VCaP (cell line): ENCODE data around the gene LSMEM2.

ENCODE experiments used
- H3K27ac ChIP-seq: fragments of 450-650 bp; 2 replicates; pipeline ENCODE4 v1.5.1; 2017
- CTCF ChIP-seq: fragments of 450-650 bp; conservative IDR thresholded peaks from 2 replicates; pipeline ENCODE4 v1.5.1; 2017; ENCODE audit warnings: mild to moderate bottlenecking, moderate library complexity

LSMEM2 gene

DNA sequence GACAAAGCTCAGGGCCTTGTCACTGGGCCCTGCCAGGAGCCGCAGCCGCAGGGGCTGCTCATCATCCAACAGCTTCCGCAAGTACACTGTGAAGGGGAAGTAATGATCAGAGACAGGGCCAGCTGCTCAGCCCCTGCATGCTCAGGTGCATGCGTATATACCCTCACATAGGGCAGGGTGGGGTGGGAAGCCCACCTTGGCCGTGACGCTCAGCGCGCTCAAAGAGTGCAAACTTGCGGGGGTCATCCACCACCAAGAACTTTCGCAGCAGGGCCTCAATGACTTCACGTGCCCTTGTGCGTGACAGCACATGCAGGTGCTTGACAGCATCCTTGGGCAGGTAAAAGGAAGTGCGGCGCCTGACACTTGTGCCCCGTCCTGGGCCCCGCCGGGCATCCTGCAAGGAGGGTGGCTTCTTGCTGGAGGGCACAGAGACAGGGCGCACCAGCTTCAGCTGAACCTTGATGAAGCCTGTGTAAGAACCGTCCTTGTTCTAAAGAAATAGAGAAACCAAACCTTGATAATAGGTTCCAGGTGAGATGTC is 52.5 kb downstream of the LSMEM2 start:
- peak overlapping the region; percentile 97; the same call in 1 of the 2 replicates for H3K27ac ChIP-seq
- TF ChIP-seq CTCF = no peak

- peak overlapping the region; percentile 97 for H3K27ac ChIP-seq
- TF ChIP-seq CTCF = no peak
Observed at GRCh38 chr3:50333744-50334328, 54.9 kb downstream of the LSMEM2 start.

DNA sequence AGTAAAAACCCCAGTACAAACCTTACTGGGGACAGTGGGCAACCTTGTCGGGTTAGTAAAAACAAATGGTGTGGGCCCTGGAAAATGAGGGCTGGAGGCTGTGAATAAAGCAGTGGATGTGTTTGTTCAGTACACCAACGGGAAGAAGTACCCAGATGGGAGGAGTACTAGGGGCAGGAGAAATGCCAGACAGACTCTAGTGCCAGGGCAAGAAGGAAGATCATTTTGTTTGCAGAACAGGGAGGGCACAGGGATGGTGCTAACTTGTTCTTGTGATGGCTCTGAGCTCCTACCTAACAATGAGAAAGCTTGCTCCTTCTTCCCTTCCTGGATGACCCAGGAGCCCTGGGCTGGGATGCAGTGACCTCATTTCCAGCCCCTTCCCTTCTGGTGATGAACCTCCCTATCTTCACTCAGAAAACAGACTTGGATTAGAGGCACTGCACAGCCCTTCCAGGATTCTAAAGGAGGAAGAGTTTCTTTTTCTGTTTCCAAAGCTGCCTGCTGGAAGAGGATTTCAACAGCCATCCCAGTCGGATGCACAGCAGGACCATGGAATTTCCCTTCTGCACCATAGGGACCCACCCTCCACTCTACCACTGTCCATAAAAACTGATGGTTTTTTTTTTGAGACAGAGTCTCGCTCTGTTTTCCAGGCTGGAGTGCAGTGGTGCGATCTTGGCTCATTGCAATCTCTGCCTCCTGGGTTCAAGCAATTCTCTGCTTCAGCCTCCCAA is 55.6 kb downstream of the LSMEM2 start:
- peak overlapping the region; percentile 97 for H3K27ac ChIP-seq
- TF ChIP-seq CTCF = no peak

- no peak for TF ChIP-seq CTCF
- peak overlapping the region; percentile 97 for H3K27ac ChIP-seq
Observed at GRCh38 chr3:50336452-50337174, 57.7 kb downstream of the LSMEM2 start.

- TF ChIP-seq CTCF = no peak
- peak overlapping the region; percentile 97 for H3K27ac ChIP-seq
Observed at GRCh38 chr3:50337175-50337861, 58.4 kb downstream of the LSMEM2 start.
